MCF 10A (cell line): ENCODE measurements around the gene MAP3K10. TPM values are rescaled to one million over a fixed set of nuclear protein-coding genes. Genes with fewer than 3 reads are reported as not detected.

ENCODE experiments used
- BruUV-seq: library from RNA; stranded (reverse); fragments of 400-500 nt; replicated peaks from 2 replicates; lab custom pipeline; 2021; lab: Mats Ljungman, UMichigan
- CTCF ChIA-PET: fragments of 300-600 bp; sonication (Branson Sonifier 250); formaldehyde crosslinking; extraction: SDS; loops from one replicate; lab custom pipeline; 2021; ENCODE audit warnings: antibody characterized with exemption, inconsistent platforms; lab: Yijun Ruan, JAX
- POLR2A ChIA-PET: fragments of 300-600, 350-650 bp; sonication (Branson Sonifier 250); formaldehyde crosslinking; extraction: SDS; loops from one replicate; lab custom pipeline; 2020; ENCODE audit warnings: antibody characterized with exemption, inconsistent platforms; lab: Yijun Ruan, JAX
- DNase-seq: peaks from one replicate; pipeline ENCODE4 v3.0.0-alpha.2; 2018; ENCODE audit not compliant: unreplicated experiment
- H3K27ac Mint-ChIP-seq: one replicate; pipeline ENCODE4 v1.8.0; 2022; ENCODE audit warnings: mild to moderate bottlenecking, low read depth, mixed read lengths; ENCODE audit not compliant: unreplicated experiment
- H3K27me3 Mint-ChIP-seq: one replicate; pipeline ENCODE4 v1.8.0; 2022; ENCODE audit warnings: mixed read lengths; ENCODE audit not compliant: insufficient read depth, unreplicated experiment
- H3K36me3 Mint-ChIP-seq: one replicate; pipeline ENCODE4 v1.8.0; 2022; ENCODE audit warnings: mild to moderate bottlenecking, moderate library complexity, mixed read lengths; ENCODE audit not compliant: insufficient read depth, unreplicated experiment
- H3K4me1 Mint-ChIP-seq: one replicate; pipeline ENCODE4 v1.8.0; 2022; ENCODE audit warnings: mixed read lengths; ENCODE audit not compliant: insufficient read depth, unreplicated experiment
- H3K4me3 Mint-ChIP-seq: one replicate; pipeline ENCODE4 v1.8.0; 2022; ENCODE audit warnings: mild to moderate bottlenecking, moderate library complexity, mixed read lengths; ENCODE audit not compliant: unreplicated experiment
- H3K9me3 Mint-ChIP-seq: one replicate; pipeline ENCODE4 v1.8.0; 2022; ENCODE audit warnings: mixed read lengths; ENCODE audit not compliant: unreplicated experiment
- CTCF ChIP-seq: fragments of 200-600 bp; IDR thresholded peaks from one replicate; pipeline ENCODE4 v1.8.0; 2022; ENCODE audit warnings: antibody characterized with exemption, mild to moderate bottlenecking; ENCODE audit not compliant: unreplicated experiment
- intact Hi-C: fragments of 100-400 bp; cut with micrococcal nuclease; formaldehyde crosslinking; loops from 2 replicates; pipeline ENCODE4 v1.14.1; 2022
- total RNA-seq: library from RNA; stranded (reverse); gene quantifications from 2 replicates; pipeline ENCODE4 v1.2.3, GENCODE V29; 2022

MAP3K10 gene
- total RNA-seq, 1 experiment from 2014 or later: 17.1 TPM

DNA sequence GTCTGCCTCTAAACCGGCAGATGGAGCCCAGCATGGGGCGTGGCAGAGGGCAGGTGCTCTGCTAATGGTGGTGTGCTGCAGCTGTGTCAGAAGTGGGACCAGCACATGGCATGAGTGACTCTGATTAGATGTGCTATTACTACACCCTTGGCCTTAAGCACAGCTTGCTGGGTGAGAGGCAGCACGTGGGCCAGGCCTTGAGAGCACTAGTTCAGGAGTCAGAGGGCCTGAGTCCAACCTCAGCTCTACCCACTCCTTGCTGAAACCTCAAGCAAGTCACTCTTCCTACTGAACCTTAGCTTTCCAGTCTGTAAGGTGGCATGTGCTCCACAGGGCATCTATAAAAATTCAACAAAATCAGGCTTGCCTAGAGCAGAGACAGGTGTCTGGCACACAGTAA lies 71.2 kb downstream of the MAP3K10 start:
- ChIA-PET POLR2A (no interaction called here), CTCF (interaction anchor here (0.5 kb wide), 2 partner anchors 38 to 1571 kb away, joined by 3 read pairs; no protein-coding TSS in a partner anchor)
- peaks cover 4% of the 10 kb centered on the region for H3K4me1 Mint-ChIP-seq
- no peak overlapping the region for H3K4me3 Mint-ChIP-seq
- BruUV-seq: no TSS peak
- no peak for TF ChIP-seq CTCF
- intact Hi-C loops: no loop called here
- no peak for DNase-seq
- no peaks in the 10 kb centered on the region for H3K27me3 Mint-ChIP-seq
- no peak overlapping the region for H3K27ac Mint-ChIP-seq
- peaks cover 45% of the 10 kb centered on the region for H3K36me3 Mint-ChIP-seq
- H3K9me3 Mint-ChIP-seq: no peaks in the 10 kb centered on the region

- ChIA-PET CTCF (interaction anchor here (0.6 kb wide), 1 partner anchor 68 kb away, joined by 3 read pairs; no protein-coding TSS in a partner anchor), POLR2A (interaction anchor here (1.0 kb wide), 1 partner anchor 41 kb away, joined by 4 read pairs; no protein-coding TSS in a partner anchor)
- Mint-ChIP-seq H3K27ac (no peak overlapping the region), H3K4me3 (no peak overlapping the region), H3K27me3 (no peaks in the 10 kb centered on the region), H3K9me3 (no peaks in the 10 kb centered on the region), H3K36me3 (peaks cover 44% of the 10 kb centered on the region), H3K4me1 (no peaks in the 10 kb centered on the region)
- BruUV-seq: no TSS peak
- intact Hi-C loops: no loop called here
- TF ChIP-seq CTCF: no peak
- DNase-seq: no peak
Measured at GRCh38 chr19:40263440-40264313, 72.5 kb downstream of the MAP3K10 start.

GRCh38 chr19:40264314-40265054 lies 73.3 kb downstream of the MAP3K10 start:
- H3K27me3 Mint-ChIP-seq: no peaks in the 10 kb centered on the region
- peaks cover 45% of the 10 kb centered on the region for H3K36me3 Mint-ChIP-seq
- no peaks in the 10 kb centered on the region for H3K9me3 Mint-ChIP-seq
- CTCF ChIA-PET: interaction anchor here (0.6 kb wide), 1 partner anchor 67 kb away, joined by 3 read pairs; no protein-coding TSS in a partner anchor
- POLR2A ChIA-PET: interaction anchor here (1.0 kb wide), 1 partner anchor 40 kb away, joined by 4 read pairs; no protein-coding TSS in a partner anchor
- no peak for TF ChIP-seq CTCF
- no peaks in the 10 kb centered on the region for H3K4me1 Mint-ChIP-seq
- intact Hi-C loops: no loop called here
- no TSS peak for BruUV-seq
- H3K27ac Mint-ChIP-seq: no peak overlapping the region
- H3K4me3 Mint-ChIP-seq: no peak overlapping the region
- no peak for DNase-seq

Other genes starting within 250 kb of the MAP3K10 start
- gene PSMC4, start 220.3 kb upstream of the MAP3K10 start, total RNA-seq: 105 and 108 TPM in 2 replicates
- 5.2 and 6.3 TPM in 2 replicates for gene ZNF546, start 194.4 kb upstream of the MAP3K10 start, total RNA-seq
- gene ZNF780B, start 135.2 kb upstream of the MAP3K10 start, total RNA-seq: 10.2 and 12.8 TPM in 2 replicates
- 9.7 and 14.0 TPM in 2 replicates for gene ZNF780A, start 100.5 kb upstream of the MAP3K10 start, total RNA-seq
- gene TTC9B, start 27.0 kb downstream of the MAP3K10 start, total RNA-seq: not detected in 2 replicates
- 2.1 and 2.2 TPM in 2 replicates for gene CCNP, start 35.3 kb downstream of the MAP3K10 start, total RNA-seq
- gene AKT2, start 93.9 kb downstream of the MAP3K10 start, total RNA-seq: 108 and 111 TPM in 2 replicates
- gene C19orf47, start 157.0 kb downstream of the MAP3K10 start, total RNA-seq: 14.9 and 16.1 TPM in 2 replicates
- gene PLD3, start 157.3 kb downstream of the MAP3K10 start, total RNA-seq: 98.9 and 130 TPM in 2 replicates
- not detected in 2 replicates for gene HIPK4, start 198.8 kb downstream of the MAP3K10 start, total RNA-seq
- 2.1 and 2.4 TPM in 2 replicates for gene PRX, start 222.0 kb downstream of the MAP3K10 start, total RNA-seq
- 16.2 and 17.9 TPM in 2 replicates for gene SERTAD1, start 234.6 kb downstream of the MAP3K10 start, total RNA-seq